ENCODE measurements around the gene USP36. TPM values are rescaled to one million over a fixed set of nuclear protein-coding genes. Genes with fewer than 3 reads are reported as not detected.
"Not testable (repeated sequence)": the region's sequence is repeated elsewhere in the genome, so short reads cannot be mapped to it uniquely, and the experiment has no call there.

Gene USP36
- total RNA-seq, 1 donor from 2014 or later = 106 TPM

GRCh38 chr17:78774453-78774852 is 66.2 kb downstream of the USP36 start:
- intact Hi-C loops (cut with micrococcal nuclease) = no loop called here

DNA sequence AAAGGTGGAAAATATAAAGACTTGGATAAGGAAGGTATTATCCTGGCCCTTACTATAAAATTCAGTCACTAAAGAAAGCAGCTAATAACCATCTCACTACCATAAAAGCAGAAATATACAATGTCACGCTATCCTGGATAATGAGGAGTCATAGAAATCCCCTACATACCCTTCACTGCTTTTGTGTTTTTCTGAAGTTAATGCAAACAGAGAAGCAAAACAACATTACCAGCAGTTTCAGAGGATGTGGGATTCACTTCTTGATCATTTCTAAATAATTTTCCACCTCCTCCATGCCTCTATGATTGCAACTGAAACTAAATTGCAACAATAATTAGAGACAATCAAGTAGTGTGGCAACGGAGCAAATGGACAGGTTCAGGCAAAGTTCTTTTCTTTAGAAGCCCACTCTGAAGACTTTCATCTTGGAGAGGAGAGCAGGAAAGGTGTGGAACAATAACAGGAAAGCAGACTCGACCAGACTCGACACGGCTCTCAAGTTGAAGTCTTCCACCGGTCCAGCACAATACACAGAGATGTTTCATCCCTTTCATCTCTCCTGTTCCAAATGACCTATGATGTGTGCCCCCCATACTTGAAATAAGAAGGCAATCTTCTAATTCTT is 68.7 kb downstream of the USP36 start:
- intact Hi-C loops (cut with micrococcal nuclease) = loop anchor here (1.0 kb wide), 1 partner anchor 13 kb away; no protein-coding TSS in a partner anchor

DNA sequence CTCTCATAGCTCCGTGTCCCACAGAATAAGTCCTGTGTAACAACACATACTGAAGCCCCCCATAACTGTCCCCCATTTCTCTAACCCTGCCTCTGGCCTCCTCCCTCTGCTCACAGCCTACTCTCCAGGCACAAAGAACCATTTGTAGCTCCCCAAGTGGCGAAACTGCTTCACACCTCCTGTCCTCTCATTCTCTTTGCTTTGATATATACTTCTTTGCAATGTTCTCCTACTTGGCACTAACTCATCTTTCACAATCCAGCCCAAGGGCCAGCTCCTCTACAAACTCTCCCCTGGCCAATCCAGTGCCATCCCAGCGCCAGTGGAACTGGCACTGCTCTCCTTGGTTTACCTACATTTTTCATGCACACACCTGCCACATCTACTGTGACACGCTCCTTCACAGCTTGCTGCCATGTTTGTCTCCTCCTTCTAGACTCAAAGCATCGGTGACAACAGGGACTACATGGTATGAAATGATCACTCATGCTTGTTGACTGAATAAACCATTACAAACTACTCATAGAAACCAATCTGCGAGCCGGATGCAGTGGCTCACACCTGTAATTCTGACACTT is 71.3 kb downstream of the USP36 start:
- intact Hi-C loops (cut with micrococcal nuclease) = no loop called here

DNA sequence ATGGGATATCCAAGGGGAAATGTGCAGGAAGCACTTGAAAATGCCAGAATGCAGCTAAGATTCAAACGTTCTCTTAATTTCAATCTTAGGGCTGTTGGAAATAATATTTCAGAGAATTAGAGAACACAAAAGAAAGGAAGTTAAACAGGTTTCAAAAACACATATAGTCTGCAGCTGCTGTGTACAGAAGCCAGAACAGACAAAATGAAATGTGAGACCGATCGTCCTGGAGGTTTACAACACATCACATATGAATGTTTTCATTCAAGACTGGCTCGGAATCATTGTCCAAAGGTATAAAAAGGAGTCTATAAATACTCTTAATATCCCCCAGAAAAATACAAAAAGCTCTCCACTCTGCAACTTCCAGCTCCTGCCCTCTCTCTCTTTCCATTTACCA is 72.8 kb downstream of the USP36 start:
- intact Hi-C loops (cut with micrococcal nuclease) = no loop called here

- intact Hi-C loops (cut with micrococcal nuclease) = no loop called here
These were observed 73.8 kb downstream of the USP36 start for GRCh38 chr17:78766743-78767294.

DNA sequence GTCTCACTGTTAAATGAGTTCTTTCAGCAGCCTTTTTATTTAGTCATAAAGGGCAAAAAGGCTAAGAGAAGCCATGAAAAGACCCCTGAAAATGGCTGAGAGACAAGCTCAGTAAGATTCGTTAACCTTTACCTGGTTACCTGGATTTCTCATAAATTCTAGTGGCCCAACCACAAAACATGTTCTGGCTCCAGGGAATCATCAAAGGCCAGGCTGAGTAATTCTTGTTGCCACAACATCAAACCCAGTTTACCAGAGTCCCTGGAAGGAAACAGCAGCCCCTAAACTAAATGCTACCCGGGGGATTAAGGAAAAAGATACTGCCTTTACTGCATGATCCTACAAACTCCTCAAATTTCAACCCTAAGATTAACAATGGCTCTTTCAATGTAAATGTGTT is 74.4 kb downstream of the USP36 start:
- intact Hi-C loops (cut with micrococcal nuclease) = no loop called here

GRCh38 chr17:78765821-78766220 is 74.8 kb downstream of the USP36 start:
- intact Hi-C loops (cut with micrococcal nuclease) = no loop called here

DNA sequence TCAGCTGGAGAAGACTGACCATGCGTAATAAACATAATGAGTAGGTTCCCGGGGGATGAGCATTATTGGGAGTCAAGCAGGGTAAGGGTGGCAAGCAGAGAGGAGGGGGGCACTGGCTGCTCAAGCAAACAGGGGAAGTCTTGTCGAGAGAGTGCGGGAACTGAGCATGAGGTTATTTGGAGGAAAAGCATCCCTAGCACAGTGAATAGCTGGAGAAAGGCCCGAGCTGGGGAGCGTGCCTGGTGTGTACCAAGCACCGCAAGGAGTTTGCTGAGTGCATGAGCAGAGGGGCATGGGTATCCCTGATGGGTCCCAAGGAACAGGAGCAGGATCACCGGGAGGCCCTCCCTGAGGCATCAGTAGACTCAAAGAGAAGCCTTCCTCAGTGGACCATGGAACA is 75.7 kb downstream of the USP36 start:
- intact Hi-C loops (cut with micrococcal nuclease) = no loop called here

- intact Hi-C loops (cut with micrococcal nuclease) = no loop called here
These were observed 77.1 kb downstream of the USP36 start for GRCh38 chr17:78763561-78763960.

GRCh38 chr17:78761789-78762406 is 78.7 kb downstream of the USP36 start:
- intact Hi-C loops (cut with micrococcal nuclease) = no loop called here

- intact Hi-C loops (cut with micrococcal nuclease) = loop anchor here (1.0 kb wide), 2 partner anchors 12 kb away; no protein-coding TSS in a partner anchor
These were observed 80.7 kb downstream of the USP36 start for GRCh38 chr17:78759969-78760352.

DNA sequence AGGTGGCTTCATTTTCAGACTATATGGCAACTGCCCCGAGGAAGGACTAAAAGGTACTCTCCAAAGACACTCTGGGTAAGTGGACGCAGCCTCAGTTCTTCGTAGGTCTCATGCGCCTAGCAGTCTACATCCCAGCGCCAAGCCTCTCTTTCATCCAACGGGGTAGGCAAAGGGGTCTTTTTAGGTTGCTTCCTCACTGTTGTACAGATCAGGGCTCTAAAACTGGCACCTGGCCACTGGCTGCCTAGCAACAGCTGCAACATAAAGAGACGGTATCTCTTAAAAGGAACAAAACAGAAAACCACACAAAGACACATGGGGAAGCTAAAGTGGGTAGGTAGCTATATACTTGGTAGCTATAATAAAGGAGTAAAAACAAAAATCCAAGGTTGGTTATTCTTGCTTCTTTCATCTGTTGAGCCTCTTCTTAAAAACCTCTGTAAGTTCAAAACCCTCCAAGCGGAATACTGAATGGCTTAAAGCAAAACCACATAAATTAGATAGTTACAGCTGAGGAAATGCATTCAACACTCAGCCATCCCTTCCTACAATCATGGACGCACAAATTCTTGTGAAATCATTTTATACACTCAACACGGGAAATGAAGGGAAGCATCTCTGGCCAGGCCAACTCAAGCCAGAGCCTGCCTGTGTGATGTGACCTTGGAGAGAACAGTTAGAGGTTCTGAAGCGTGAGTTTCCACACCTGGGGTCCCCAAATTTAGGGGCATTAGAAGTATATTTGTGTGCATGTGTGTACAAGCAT is 81.2 kb downstream of the USP36 start:
- intact Hi-C loops (cut with micrococcal nuclease) = loop anchor here (1.0 kb wide), 2 partner anchors 11 to 13 kb away; no protein-coding TSS in a partner anchor

DNA sequence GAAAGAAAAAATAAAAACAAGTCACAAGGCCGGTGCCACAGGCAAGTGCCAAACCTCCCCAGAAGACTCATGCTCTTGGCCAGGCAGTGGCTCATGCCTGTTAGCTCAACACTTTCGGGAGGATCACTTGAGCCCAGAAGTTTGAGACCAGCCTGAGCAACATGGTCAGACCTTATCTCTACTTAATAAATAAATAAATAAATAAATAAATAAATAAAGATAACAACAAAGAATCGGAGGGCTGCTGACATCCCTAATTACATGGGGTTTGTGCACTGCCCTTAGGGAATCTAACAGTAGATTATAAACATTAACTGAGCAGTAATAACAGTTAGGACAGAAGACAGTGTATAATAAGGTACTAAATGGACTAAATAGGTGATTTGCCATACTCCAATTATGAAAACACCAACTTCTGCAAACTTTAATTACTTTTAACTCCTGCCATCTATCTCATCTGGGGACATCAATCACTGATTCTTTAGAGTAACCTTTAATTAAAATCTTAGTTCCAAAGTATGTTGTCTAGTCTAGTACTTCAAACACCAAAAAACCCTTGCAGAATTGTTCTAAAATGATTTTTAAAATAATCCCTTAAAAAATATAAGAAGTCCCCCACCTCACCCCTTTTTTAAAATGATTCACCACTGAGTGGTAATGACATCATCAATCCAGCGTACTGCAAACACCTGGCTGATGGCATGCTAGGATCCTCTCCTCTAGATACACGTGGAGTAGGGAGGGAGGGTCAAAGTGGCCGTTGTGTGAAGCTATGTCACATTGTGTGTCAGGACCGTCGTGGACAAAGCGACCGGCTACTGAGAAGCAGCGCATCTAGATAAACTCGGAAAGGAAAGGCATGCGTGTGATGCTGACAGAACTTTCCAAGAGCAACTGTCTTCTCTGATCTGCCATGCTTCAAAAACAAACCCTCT is 87.0 kb downstream of the USP36 start:
- intact Hi-C loops (cut with micrococcal nuclease) = no loop called here

DNA sequence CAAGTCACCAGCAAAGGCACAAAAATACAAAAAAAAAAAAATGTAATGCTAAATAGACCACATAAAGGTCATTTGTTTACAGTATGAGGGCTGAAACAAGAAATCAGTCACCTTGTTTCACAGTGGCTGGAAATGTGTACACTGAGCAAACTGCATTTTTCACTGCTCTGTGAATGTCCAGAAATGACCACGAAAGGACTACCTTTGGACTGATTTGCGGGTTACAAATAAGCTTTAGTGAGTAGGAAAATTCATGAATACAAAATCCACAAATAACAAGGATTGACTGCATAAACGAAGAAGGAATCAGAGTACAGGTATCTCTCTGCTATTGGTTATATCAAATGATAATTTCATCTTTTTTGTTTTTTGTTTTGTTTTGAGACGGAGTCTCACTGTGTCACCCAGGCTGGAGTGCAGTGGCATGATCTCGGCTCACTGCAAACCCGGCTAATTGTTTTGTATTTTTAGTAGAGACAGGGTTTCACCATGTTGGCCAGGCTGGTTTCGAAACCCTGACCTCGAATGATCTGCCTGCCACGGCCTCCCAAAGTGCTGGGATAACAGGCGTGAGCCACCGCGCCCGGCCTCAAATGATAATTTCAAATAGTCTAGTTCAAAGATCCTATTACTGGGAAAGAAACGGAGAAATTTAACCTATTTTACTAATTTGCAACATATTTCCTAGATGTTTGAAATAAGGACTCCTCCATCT is 89.0 kb downstream of the USP36 start:
- intact Hi-C loops (cut with micrococcal nuclease) = no loop called here

DNA sequence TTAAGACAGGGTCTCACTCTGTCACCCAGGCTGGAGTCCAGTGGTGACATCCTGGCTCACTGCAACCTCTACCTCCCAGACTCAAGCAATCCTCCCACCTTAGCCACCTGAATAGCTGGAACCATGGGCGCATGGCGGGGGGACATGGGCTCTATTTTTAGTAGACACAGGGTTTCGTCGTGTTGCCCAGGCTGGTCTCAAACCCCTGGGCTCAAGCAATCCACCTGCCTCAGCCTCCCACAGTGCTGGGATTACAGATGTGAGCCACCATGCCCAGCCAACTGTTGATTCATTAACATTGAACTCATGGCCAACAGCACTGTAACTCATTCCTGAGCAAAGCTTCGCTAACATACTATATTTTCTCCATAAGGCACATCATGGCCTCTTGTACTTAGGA is 89.6 kb downstream of the USP36 start:
- intact Hi-C loops (cut with micrococcal nuclease) = not testable (repeated sequence)

DNA sequence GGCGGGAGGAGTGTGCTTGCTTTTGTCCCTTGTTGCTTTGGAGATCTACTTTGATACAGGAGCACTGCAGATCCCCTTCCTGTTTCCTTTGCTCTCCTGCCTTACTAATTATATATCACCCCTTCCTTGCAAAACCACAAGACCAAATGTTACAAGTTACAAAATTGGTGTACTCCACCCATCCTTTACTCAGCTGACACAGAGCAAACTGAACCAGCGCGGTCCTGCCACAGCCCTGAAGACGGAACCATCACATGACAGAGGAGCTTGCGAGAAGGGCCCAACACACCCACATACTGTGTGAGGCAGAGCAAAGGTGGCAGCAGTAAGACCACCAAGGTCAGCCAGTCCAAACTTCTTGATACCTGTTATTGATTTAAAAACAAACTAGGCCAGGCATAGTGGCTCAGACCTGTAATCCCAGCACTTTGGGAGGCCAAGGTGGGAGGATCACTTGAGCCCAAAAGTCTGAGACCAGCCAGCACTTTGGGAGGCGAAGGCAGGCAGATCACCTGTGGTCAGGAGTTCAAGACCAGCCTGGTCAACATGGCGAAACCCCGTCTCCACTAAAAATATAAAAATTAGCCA is 91.8 kb downstream of the USP36 start:
- intact Hi-C loops (cut with micrococcal nuclease) = loop anchor here (1.0 to 5.0 kb wide), 5 partner anchors 10 to 70 kb away; no protein-coding TSS in a partner anchor

DNA sequence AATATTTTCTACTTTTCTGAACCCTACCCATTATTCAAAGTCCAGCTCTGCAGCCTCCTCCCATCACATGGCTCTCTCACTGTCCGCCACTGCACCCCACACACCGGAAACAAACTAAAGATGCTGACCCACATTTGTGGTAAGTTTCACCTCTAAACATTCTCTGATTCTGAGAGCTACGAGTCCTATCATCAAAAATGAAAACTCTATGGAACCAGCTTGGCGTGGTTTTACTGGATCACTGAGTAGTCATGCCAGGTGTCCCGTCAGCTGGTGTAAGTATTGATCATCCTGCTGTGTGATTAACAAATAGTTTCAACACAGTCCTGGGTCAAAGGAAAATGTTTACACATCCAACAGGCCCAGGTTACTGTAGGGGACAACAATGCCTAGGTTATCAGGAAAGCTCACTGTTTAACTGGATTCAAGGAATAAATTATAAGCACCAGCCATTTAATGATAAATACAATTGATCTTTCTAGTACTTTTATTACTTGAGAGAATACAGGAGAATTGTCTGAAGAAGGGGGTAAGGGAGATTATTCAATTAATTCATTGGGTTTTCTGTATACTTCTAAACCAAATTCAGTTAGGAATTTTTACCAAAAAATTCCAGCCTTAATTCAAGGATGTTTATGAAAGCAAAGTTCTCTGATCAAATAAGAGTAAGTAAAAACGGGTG is 92.4 kb downstream of the USP36 start:
- intact Hi-C loops (cut with micrococcal nuclease) = loop anchor here (1.0 to 5.0 kb wide), 5 partner anchors 11 to 71 kb away; no protein-coding TSS in a partner anchor

DNA sequence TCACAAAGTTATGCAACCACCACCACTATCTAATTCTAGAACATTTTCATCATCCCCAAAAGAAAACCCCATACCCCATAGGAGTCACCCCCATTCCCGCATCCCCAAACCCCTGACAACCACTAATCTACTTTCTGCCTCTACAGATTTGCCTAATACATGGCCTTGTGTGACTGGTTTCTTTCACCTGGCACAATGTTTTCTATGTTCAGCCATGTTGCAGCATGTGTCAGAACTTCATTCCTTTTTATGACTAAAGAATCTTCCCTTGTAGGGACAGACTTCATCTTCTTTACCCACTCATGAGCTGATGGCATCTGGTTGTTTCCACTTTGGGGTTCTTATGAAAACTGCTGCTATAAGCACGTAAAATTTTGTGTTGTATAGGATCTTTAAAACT is 93.1 kb downstream of the USP36 start:
- intact Hi-C loops (cut with micrococcal nuclease) = loop anchor here (5.0 kb wide), 1 partner anchor 40 kb away; no protein-coding TSS in a partner anchor

DNA sequence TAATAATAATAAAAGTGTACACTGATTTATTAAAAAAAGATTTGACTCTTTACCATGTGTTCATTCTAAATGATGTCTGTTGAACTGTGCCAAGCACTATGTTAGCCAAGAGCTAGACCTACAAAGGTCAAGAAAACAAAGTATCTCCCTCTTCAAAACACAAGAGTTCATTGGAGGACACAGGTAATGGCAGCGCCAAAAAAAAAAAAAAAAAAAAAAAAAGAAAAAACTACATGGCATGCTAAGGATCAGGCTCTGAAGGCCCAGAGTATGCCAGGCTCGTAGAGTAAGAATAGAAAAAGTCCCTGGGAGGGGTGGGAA is 93.7 kb downstream of the USP36 start:
- intact Hi-C loops (cut with micrococcal nuclease) = loop anchor here (5.0 kb wide), 1 partner anchor 40 kb away; no protein-coding TSS in a partner anchor

All from T-helper 2 cell treated with Interferon-gamma antibody and Interleukin-4, amounts not matched to agents 100 ng/mL and 5 ng/mL, for 36 hours (primary cell).